NOMO-1 treated with DMSO at 0.1 percent for 48 hours (cell line): ENCODE measurements around the gene PCDHGA6.
A peak's percentile ranks its signal among the peaks of the same experiment; 100 is the strongest.
"Not testable (repeated sequence)": the region's sequence is repeated elsewhere in the genome, so short reads cannot be mapped to it uniquely, and the experiment has no call there.

Experiments used
- DNase-seq: peaks from one replicate; lab custom pipeline; 2025; ENCODE audit not compliant: unreplicated experiment; lab: John Stamatoyannopoulos, UW

PCDHGA6 gene

GRCh38 chr5:141373673-141374317 lies at the start of gene PCDHGA6:
Gene PCDHGA6 (plus strand): TSS chr5:141373891. CDS start chr5:141374084, 193 bp downstream.
- DNase-seq, result no peak

GRCh38 chr5:141326088-141326854 lies 47.4 kb upstream of the PCDHGA6 start:
- DNase-seq, result peak; percentile 38

DNA sequence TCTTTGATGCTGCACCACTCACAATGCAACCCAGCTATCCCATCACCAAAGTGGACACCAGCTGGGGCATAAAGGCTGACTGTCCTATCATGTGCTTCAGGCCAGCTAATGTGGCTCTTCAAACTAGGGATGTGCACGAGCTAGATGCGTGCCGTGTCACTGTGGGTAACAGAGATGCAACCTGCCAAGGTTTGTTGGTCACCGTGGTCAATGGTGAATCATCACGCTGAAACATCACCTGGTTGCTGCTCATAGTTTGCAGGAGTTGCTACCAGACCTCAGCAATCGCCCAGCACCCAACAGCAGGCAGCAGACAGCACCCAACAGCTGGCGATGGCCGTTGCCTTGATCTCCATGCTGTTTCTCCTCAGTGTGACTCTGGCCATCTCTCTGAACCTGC lies 45.5 kb upstream of the PCDHGA6 start:
- DNase-seq, result no peak

DNA sequence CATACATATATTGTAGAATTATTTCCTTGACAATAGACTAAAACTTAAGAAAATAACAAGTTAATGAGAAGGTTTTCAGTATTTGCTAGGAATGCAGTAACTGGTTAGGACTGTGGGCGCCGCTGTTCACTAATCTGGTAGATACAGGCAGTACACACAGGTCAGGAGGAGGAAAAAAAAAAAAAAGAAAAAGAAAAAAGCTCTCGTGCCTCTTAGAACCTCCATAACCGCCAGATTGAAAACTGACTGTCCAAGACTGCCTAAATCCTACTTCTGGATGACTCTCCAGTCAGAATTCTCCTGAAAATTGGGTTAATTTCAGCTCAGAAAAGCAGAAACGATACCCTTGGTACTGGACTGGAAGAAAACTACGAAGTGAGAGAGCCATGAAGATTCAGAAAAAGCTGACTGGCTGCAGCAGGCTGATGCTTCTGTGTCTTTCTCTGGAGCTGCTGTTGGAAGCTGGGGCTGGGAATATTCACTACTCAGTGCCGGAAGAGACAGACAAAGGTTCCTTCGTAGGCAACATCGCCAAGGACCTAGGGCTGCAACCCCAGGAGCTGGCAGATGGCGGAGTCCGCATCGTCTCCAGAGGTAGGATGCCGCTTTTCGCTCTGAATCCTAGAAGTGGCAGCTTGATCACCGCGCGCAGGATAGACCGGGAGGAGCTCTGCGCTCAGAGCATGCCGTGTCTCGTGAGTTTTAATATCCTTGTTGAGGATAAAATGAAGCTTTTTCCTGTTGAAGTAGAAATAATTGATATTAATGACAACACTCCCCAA lies 43.2 kb upstream of the PCDHGA6 start, which contains the start of gene PCDHGA1:
Gene PCDHGA1, plus strand, starts transcription at position 216 of the 782 bp plus-strand sequence.
- no peak for DNase-seq

DNA sequence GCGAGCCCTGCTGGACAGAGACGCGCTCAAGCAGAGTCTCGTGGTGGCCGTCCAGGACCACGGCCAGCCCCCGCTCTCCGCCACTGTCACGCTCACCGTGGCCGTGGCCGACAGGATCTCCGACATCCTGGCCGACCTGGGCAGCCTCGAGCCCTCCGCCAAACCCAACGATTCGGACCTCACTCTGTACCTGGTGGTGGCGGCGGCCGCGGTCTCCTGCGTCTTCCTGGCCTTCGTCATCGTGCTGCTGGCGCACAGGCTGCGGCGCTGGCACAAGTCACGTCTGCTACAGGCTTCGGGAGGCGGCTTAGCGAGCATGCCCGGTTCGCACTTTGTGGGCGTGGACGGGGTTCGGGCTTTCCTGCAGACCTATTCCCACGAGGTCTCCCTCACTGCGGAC lies 41.1 kb upstream of the PCDHGA6 start:
- DNase-seq, result not testable (repeated sequence)

DNA sequence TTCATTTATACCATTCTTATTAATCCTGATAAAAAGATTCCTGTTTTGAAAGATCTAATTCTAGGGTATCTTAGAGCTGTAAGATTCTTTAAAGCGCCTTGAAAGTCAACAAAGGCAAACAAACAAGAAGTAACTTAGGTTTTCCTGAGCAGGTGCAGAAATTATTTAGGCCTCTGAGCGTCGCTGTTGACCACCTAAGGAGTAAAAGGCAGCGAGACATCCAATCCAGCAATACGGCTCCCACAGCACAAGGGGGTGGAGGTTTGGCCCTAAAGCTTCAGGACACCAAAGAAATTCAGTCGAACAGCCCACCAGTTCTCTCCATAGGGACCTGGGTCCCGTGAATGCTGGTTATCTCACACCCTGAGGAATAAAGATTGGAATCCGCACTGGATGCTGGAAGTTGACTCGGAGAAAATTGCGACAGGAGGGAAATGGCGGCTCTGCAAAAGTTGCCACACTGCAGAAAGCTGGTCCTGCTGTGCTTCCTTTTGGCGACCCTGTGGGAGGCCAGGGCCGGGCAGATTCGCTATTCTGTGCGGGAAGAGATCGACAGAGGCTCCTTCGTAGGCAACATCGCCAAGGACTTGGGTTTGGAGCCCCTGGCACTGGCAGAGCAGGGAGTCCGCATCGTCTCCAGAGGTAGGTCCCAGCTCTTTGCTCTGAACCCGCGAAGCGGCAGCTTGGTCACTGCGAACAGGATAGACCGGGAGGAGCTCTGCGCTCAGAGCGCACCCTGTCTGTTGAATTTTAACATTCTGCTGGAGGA lies 35.0 kb upstream of the PCDHGA6 start, which contains the start of gene PCDHGA2:
Gene PCDHGA2, plus strand, starts transcription at position 223 of the 769 bp plus-strand sequence.
- DNase-seq, result no peak

GRCh38 chr5:141340781-141341354 lies 32.8 kb upstream of the PCDHGA6 start:
- DNase-seq, result not testable (repeated sequence)

GRCh38 chr5:141342773-141343172 lies 30.9 kb upstream of the PCDHGA6 start:
- DNase-seq, result no peak

DNA sequence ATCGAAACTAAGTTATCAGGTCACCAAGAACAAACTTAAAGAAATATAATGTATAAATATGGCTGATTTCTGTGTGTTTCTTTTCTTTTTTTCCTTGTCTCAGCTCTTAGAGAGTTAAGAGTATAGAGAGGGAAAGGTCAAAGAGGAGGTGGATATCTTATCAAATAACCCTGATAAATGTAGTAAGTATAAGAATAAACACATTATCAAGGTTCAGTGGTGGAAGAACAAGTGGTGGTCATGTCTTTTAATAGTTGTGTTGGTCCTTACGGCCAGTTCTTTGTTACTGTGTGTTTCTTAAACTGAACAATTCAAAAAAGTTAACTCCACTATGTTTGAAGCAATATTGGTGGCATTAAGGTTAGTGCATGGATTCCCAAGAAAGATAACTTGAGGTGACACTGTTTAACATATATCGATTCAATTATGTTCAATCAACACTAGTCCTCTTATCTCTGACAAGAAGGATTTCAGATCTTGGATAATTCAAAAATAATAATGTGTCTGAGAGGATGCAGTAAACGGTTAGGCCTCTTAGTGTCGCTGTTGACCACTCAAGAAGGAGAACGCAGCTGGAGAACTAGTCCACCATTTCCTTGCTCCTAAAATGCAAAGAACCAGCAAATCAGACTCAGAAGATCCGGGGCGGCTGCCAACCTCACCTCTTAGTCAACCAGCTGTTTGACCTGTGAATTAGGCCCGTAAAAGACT lies 30.3 kb upstream of the PCDHGA6 start, which contains the start of gene PCDHGA3:
Gene PCDHGA3, plus strand, starts transcription at position 588 of the 711 bp plus-strand sequence. CDS start 205 bp downstream, outside the sequence.
- DNase-seq, result no peak

- DNase-seq, result no peak
Observed at GRCh38 chr5:141343953-141344463, 29.7 kb upstream of the PCDHGA6 start.

DNA sequence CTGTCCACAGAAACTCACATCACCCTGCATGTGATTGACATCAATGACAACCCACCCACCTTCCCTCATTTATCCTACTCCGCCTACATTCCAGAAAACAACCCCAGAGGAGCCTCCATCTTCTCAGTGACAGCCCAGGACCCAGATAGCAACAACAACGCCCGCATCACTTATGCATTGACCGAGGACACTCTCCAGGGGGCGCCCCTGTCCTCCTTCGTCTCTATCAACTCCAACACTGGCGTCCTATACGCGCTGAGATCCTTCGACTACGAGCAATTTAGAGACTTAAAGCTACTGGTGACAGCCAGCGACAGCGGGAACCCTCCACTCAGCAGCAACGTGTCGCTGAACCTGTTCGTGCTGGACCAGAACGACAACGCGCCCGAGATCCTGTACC lies 28.4 kb upstream of the PCDHGA6 start:
- DNase-seq, result no peak

GRCh38 chr5:141346017-141346416 lies 27.7 kb upstream of the PCDHGA6 start:
- DNase-seq, result not testable (repeated sequence)

- no peak for DNase-seq
Observed at GRCh38 chr5:141349917-141350619, 23.6 kb upstream of the PCDHGA6 start, which contains the start of gene PCDHGB1. Gene PCDHGB1 (plus strand): TSS chr5:141350099. CDS start chr5:141350261, 162 bp downstream.

DNA sequence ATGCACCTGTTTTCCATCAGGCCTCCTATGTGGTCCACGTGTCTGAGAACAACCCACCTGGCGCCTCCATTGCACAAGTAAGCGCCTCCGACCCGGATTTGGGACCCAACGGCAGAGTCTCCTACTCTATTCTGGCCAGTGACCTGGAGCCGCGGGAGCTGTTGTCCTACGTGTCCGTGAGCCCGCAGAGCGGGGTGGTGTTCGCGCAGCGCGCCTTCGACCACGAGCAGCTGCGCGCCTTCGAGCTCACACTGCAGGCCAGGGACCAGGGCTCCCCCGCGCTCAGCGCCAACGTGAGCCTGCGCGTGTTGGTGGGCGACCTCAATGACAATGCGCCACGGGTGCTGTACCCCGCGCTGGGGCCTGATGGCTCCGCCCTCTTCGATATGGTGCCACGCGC lies 22.1 kb upstream of the PCDHGA6 start:
- no peak for DNase-seq

DNA sequence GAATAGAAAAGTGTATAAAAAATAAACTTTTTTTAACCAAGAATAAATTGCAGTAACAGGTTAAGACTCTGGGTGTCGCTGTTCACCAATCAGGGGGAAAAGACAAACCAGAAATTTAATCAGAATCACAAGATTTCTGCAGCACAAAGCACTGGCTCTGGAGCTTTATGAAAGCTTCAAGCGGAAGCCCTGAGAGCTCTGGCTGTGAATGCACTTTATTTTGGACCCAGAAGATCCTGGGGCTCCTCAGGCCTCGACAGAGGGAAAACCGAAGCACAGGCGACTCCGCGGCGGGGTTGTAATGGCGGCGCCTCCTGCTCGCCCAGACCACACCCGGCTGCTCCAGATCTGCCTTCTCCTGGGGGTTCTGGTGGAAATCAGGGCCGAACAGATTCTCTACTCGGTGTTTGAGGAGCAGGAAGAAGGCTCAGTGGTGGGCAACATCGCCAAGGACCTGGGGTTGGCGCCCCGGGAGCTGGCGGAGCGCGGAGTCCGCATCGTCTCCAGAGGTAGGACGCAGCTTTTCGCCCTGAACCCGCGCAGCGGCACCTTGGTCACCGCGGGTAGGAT lies 18.7 kb upstream of the PCDHGA6 start, which contains the start of gene PCDHGA4:
Gene PCDHGA4, plus strand, starts transcription at position 122 of the 570 bp plus-strand sequence. Its CDS starts 87 bp downstream, at position 209.
- no peak for DNase-seq

GRCh38 chr5:141355641-141356040 lies 18.1 kb upstream of the PCDHGA6 start:
- DNase-seq, result no peak

DNA sequence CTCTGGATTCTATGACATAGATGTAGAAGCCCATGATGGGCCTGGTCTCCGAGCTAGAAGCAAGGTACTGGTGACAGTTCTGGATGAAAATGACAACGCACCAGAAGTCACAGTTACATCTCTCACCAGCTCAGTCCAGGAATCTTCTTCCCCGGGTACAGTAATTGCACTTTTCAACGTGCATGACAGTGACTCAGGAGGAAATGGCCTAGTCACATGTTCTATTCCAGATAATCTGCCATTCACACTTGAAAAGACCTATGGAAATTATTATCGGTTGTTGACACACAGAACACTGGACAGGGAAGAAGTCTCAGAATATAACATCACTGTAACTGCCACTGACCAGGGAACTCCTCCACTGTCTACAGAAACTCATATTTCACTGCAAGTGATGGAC lies 17.6 kb upstream of the PCDHGA6 start:
- no peak for DNase-seq

DNA sequence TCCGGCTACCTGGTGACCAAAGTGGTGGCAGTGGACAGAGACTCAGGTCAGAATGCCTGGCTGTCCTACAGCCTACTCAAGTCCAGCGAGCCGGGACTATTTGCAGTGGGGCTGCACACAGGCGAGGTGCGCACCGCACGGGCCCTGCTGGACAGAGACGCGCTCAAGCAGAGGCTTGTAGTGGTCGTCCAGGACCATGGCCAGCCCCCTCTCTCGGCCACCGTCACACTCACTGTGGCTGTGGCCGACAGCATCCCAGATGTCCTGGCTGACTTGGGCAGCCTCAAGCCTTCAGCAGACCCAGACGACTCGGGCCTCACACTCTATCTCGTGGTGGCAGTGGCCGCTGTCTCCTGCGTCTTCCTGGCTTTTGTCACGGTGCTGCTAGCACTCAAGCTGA lies 16.7 kb upstream of the PCDHGA6 start:
- no peak for DNase-seq
